H9 (cell line): Measurements from ENCODE around the gene GCN1. TPM values are rescaled to one million over a fixed set of nuclear protein-coding genes. Genes with fewer than 3 reads are reported as not detected.

Experiments used
- DNase-seq: peaks from one replicate; pipeline ENCODE4 v3.0.0-alpha.2; 2017
- H2AFZ ChIP-seq: one replicate; pipeline ENCODE4 v1.6.1; 2013; ENCODE audit warnings: mild to moderate bottlenecking, low read length, control low read depth, moderate library complexity
- H2AK5ac ChIP-seq: 2 replicates; pipeline ENCODE4 v1.6.1; 2013; ENCODE audit warnings: low read length, control low read depth, mixed read lengths; ENCODE audit not compliant: insufficient read length
- H2BK120ac ChIP-seq: one replicate; pipeline ENCODE4 v1.6.1; 2013; ENCODE audit warnings: low read depth, mild to moderate bottlenecking, low read length, control low read depth, inconsistent platforms; ENCODE audit not compliant: poor library complexity, severe bottlenecking
- H2BK12ac ChIP-seq: 2 replicates; pipeline ENCODE4 v1.6.1; 2013; ENCODE audit warnings: low read length, control low read depth, mixed read lengths, low read depth; ENCODE audit not compliant: insufficient read length
- H2BK15ac ChIP-seq: 2 replicates; pipeline ENCODE4 v1.6.1; 2013; ENCODE audit warnings: low read depth, low read length, control low read depth
- H2BK20ac ChIP-seq: one replicate; pipeline ENCODE4 v1.6.1; 2013; ENCODE audit warnings: low read depth, mild to moderate bottlenecking, low read length, control low read depth, inconsistent platforms; ENCODE audit not compliant: poor library complexity, severe bottlenecking
- H2BK5ac ChIP-seq: 2 replicates; pipeline ENCODE4 v1.6.1; 2013; ENCODE audit warnings: low read length, control low read depth, mixed read lengths; ENCODE audit not compliant: insufficient read length
- H3K14ac ChIP-seq: 2 replicates; pipeline ENCODE4 v1.6.1; 2013; ENCODE audit warnings: low read length, control low read depth; ENCODE audit not compliant: insufficient read depth
- H3K18ac ChIP-seq: 2 replicates; pipeline ENCODE4 v1.6.1; 2013; ENCODE audit warnings: low read depth, mild to moderate bottlenecking, mixed read lengths, low read length, control low read depth; ENCODE audit not compliant: insufficient read length
- H3K23ac ChIP-seq: 2 replicates; pipeline ENCODE4 v1.6.1; 2013; ENCODE audit warnings: low read length, control low read depth, mixed read lengths, low read depth; ENCODE audit not compliant: insufficient read length
- H3K23me2 ChIP-seq: 2 replicates; pipeline ENCODE4 v1.6.1; 2013; ENCODE audit warnings: low read depth, mild to moderate bottlenecking, mixed read lengths, low read length, control low read depth; ENCODE audit not compliant: insufficient read length, poor library complexity, severe bottlenecking
- H3K27ac ChIP-seq: 2 replicates; pipeline ENCODE4 v1.5.1; 2013; ENCODE audit warnings: low read length, control low read depth, mixed read lengths, low read depth; ENCODE audit not compliant: insufficient read length
- H3K27me3 ChIP-seq: 2 replicates; pipeline ENCODE4 v1.6.1; 2013; ENCODE audit warnings: low read length, control low read depth, inconsistent platforms; ENCODE audit not compliant: insufficient read depth
- H3K4ac ChIP-seq: 2 replicates; pipeline ENCODE4 v1.6.1; 2013; ENCODE audit warnings: low read depth, mild to moderate bottlenecking, control low read depth, inconsistent platforms, low read length, moderate library complexity
- H3K4me1 ChIP-seq: 2 replicates; pipeline ENCODE4 v1.6.1; 2013; ENCODE audit warnings: low read length, control low read depth, inconsistent platforms; ENCODE audit not compliant: insufficient read depth
- H3K4me2 ChIP-seq: 2 replicates; pipeline ENCODE4 v1.6.1; 2013; ENCODE audit warnings: low read length, control low read depth, mixed read lengths; ENCODE audit not compliant: insufficient read length, insufficient read depth
- H3K56ac ChIP-seq: 2 replicates; pipeline ENCODE4 v1.6.1; 2013; ENCODE audit warnings: low read depth, mild to moderate bottlenecking, mixed read lengths, low read length, control low read depth; ENCODE audit not compliant: insufficient read length
- H3K79me1 ChIP-seq: 2 replicates; pipeline ENCODE4 v1.6.1; 2013; ENCODE audit warnings: low read depth, mild to moderate bottlenecking, moderate library complexity, low read length, control low read depth, inconsistent platforms; ENCODE audit not compliant: insufficient read depth, poor library complexity, severe bottlenecking
- H3K79me2 ChIP-seq: 2 replicates; pipeline ENCODE4 v1.6.1; 2013; ENCODE audit warnings: low read length, control low read depth, inconsistent platforms; ENCODE audit not compliant: insufficient read depth
- H3K9ac ChIP-seq: 2 replicates; pipeline ENCODE4 v1.6.1; 2013; ENCODE audit warnings: low read length, control low read depth, mixed read lengths; ENCODE audit not compliant: insufficient read length; ENCODE audit errors: extremely low read depth
- H3K9me3 ChIP-seq: one replicate; pipeline ENCODE4 v1.6.1; 2013; ENCODE audit warnings: low read depth, low read length, inconsistent platforms; ENCODE audit not compliant: control insufficient read depth
- H3T11ph ChIP-seq: one replicate; pipeline ENCODE4 v1.6.1; 2013; ENCODE audit warnings: mild to moderate bottlenecking, low read length, control low read depth, inconsistent platforms
- H4K20me1 ChIP-seq: one replicate; pipeline ENCODE4 v1.6.1; 2013; ENCODE audit not compliant: control insufficient read depth, insufficient read length, insufficient read depth
- H4K5ac ChIP-seq: 2 replicates; pipeline ENCODE4 v1.6.1; 2013; ENCODE audit warnings: low read depth, mild to moderate bottlenecking, mixed read lengths, low read length, control low read depth; ENCODE audit not compliant: insufficient read length
- H4K8ac ChIP-seq: replicated peaks from 2 replicates; pipeline ENCODE4 v1.6.1; 2013; ENCODE audit warnings: low read length, control low read depth, mixed read lengths, low read depth; ENCODE audit not compliant: insufficient read length
- H4K91ac ChIP-seq: 2 replicates; pipeline ENCODE4 v1.6.1; 2013; ENCODE audit warnings: low read depth, mild to moderate bottlenecking, moderate library complexity, mixed read lengths, low read length, control low read depth; ENCODE audit not compliant: insufficient read length
- H3K27ac Mint-ChIP-seq, 3 experiments: 2 replicates in 2 of 3; 3 replicates in 1 of 3; pipeline ENCODE4 v1.8.0; 2020 to 2021; ENCODE audit warnings: mixed read lengths in 3 of 3, mild to moderate bottlenecking in 1 of 3, moderate library complexity in 1 of 3
- H3K27me3 Mint-ChIP-seq: 2 replicates; pipeline ENCODE4 v1.8.0; 2021; ENCODE audit warnings: low read depth, mild to moderate bottlenecking, moderate library complexity, mixed read lengths
- H3K36me3 Mint-ChIP-seq, 3 experiments: 2 replicates in 2 of 3; 3 replicates in 1 of 3; pipeline ENCODE4 v1.8.0; 2020 to 2021; ENCODE audit warnings: low read depth in 3 of 3, mixed read lengths in 3 of 3; ENCODE audit not compliant: insufficient read depth in 1 of 3
- H3K4me1 Mint-ChIP-seq, 2 experiments: 2 replicates each; pipeline ENCODE4 v1.8.0; 2020; ENCODE audit warnings: mixed read lengths in 2 of 2
- H3K4me3 Mint-ChIP-seq, 2 experiments: 2 replicates in 1 of 2; 3 replicates in 1 of 2; pipeline ENCODE4 v1.8.0; 2020 to 2021; ENCODE audit warnings: mild to moderate bottlenecking in 2 of 2, mixed read lengths in 2 of 2, moderate library complexity in 1 of 2
- H3K9me3 Mint-ChIP-seq, 2 experiments: 2 replicates in 1 of 2; 3 replicates in 1 of 2; pipeline ENCODE4 v1.8.0; 2020; ENCODE audit warnings: mild to moderate bottlenecking in 2 of 2, mixed read lengths in 2 of 2, moderate library complexity in 1 of 2
- CTCF ChIP-seq: fragments of 200-600 bp; sonication (generic); conservative IDR thresholded peaks from 3 replicates; pipeline ENCODE4 v1.8.0; 2021; ENCODE audit warnings: antibody characterized with exemption, mild to moderate bottlenecking
- WGBS: extraction: QIAGEN DNeasy Blood & Tissue Kit; methylation state at CpG from one replicate; pipeline ENCODE4 v1.1.7; 2013; ENCODE audit warnings: missing lambda C conversion rate, low lambda C conversion rate, mixed read lengths; ENCODE audit not compliant: insufficient read length; ENCODE audit errors: extremely low coverage; 5-methylcytosine and 5-hydroxymethylcytosine counted together
- total RNA-seq: library from RNA; stranded (reverse); gene quantifications from 2 replicates; pipeline ENCODE4 v1.2.1, GENCODE V29; 2021

The GCN1 gene
- total RNA-seq, 1 experiment from 2014 or later = 137 TPM

GRCh38 chr12:120242971-120243699 lies 48.6 kb upstream of the GCN1 start:
- Histone ChIP-seq H2BK12ac (no peak overlapping the region), H2BK20ac (no peak overlapping the region), H3K79me2 (peaks cover 39% of the 10 kb centered on the region; the same call in 1 of the 2 replicates), H2BK120ac (no peak overlapping the region), H2BK5ac (no peak overlapping the region), H3K9ac (no peak overlapping the region), H4K20me1 (no peaks in the 10 kb centered on the region), H3K79me1 (peaks cover 2% of the 10 kb centered on the region), H4K5ac (no peak overlapping the region), H3K27me3 (no peaks in the 10 kb centered on the region; the same call in 1 of the 2 replicates), H3K18ac (no peak overlapping the region), H4K91ac (no peak overlapping the region), H2BK15ac (no peak overlapping the region), H3K14ac (no peak overlapping the region; the same call in 1 of the 2 replicates), H3K4ac (no peak overlapping the region), H3K23me2 (no peaks in the 10 kb centered on the region), H3K4me1 (peaks cover 4% of the 10 kb centered on the region; the same call in 1 of the 2 replicates), H3T11ph (no peak overlapping the region), H3K9me3 (no peaks in the 10 kb centered on the region), H3K23ac (no peak overlapping the region), H3K27ac (no peak overlapping the region), H2AK5ac (no peak overlapping the region), H3K56ac (no peak overlapping the region), H2AFZ (no peak overlapping the region), H3K4me2 (no peak overlapping the region), H4K8ac (no peak overlapping the region)
- no CpG with 5 or more reads among the region's 8 CpGs for WGBS
- no peaks in the 10 kb centered on the region for H3K27me3 Mint-ChIP-seq
- no peak overlapping the region for H3K4me3 Mint-ChIP-seq
- H3K9me3 Mint-ChIP-seq = no peaks in the 10 kb centered on the region
- H3K4me1 Mint-ChIP-seq = peaks cover 35 to 37% of the 10 kb centered on the region in 2 experiments
- DNase-seq = no peak
- no peak for TF ChIP-seq CTCF
- H3K36me3 Mint-ChIP-seq = no peaks in the 10 kb centered on the region; a peak in 1 of 7 replicates
- peak overlapping the region in 2 of 3 experiments; percentile 31 to 80; a peak in 4 of 7 replicates for H3K27ac Mint-ChIP-seq
